CD14-positive monocyte (primary cell): Measurements from ENCODE around the gene ESRRA. TPM values are rescaled to one million over a fixed set of nuclear protein-coding genes. Genes with fewer than 3 reads are reported as not detected.
A peak's percentile ranks its signal among the peaks of the same experiment; 100 is the strongest.

Experiments used
- DNase-seq, 3 donors: peaks; one replicate each; pipeline ENCODE4 v3.0.0-alpha.2; 2011 to 2022
- H2AFZ ChIP-seq: 2 replicates; pipeline ENCODE4 v1.6.0; 2012; ENCODE audit warnings: mild to moderate bottlenecking, low read depth, low read length, inconsistent platforms; ENCODE audit not compliant: insufficient read depth, poor library complexity, severe bottlenecking
- H3K27ac ChIP-seq, 2 donors: 1 replicate in 1 of 2; 2 replicates in 1 of 2; pipeline ENCODE4 v1.5.1; 2012 to 2013; ENCODE audit warnings: low read length in 2 of 2, control low read depth in 1 of 2, inconsistent platforms in 1 of 2, low read depth in 1 of 2, mild to moderate bottlenecking in 1 of 2
- H3K27me3 ChIP-seq, 2 donors: one replicate each; pipeline versions ENCODE4 v1.6.0 to v1.6.1; 2011 to 2013; ENCODE audit warnings: low read length in 2 of 2; ENCODE audit not compliant: control insufficient read depth in 2 of 2, insufficient read depth in 2 of 2
- H3K36me3 ChIP-seq, 2 donors: replicated peaks in 1 of 2; 1 replicate in 1 of 2; 2 replicates in 1 of 2; pipeline versions ENCODE4 v1.5.1 to v1.6.1; 2012 to 2013; ENCODE audit warnings: low read length in 2 of 2, control low read depth in 1 of 2, inconsistent platforms in 1 of 2, mild to moderate bottlenecking in 1 of 2; ENCODE audit not compliant: insufficient read depth in 2 of 2, control insufficient read depth in 1 of 2
- H3K4me1 ChIP-seq, 2 donors: 1 replicate in 1 of 2; 2 replicates in 1 of 2; pipeline versions ENCODE4 v1.5.1 to v1.6.1; 2012 to 2013; ENCODE audit warnings: low read length in 2 of 2, control low read depth in 1 of 2, inconsistent platforms in 1 of 2, mild to moderate bottlenecking in 1 of 2, moderate library complexity in 1 of 2; ENCODE audit not compliant: insufficient read depth in 2 of 2, control insufficient read depth in 1 of 2
- H3K4me2 ChIP-seq: replicated peaks from 2 replicates; pipeline ENCODE3; 2012; ENCODE audit warnings: low read length, moderate library complexity, mild to moderate bottlenecking; ENCODE audit not compliant: poor library complexity, severe bottlenecking; ENCODE audit errors: extremely low read depth
- H3K4me3 ChIP-seq, 3 experiments: fragments of 200-600 bp in 1 of 3; sonication (generic) in 1 of 3; replicated peaks in 1 of 3; 1 replicate in 2 of 3; 2 replicates in 1 of 3; pipeline ENCODE4 v1.5.1; 2011 to 2013; ENCODE audit warnings: low read length in 3 of 3, mild to moderate bottlenecking in 3 of 3, control low read depth in 2 of 3, low read depth in 2 of 3, inconsistent platforms in 1 of 3, moderate library complexity in 1 of 3
- H3K79me2 ChIP-seq: 2 replicates; pipeline ENCODE4 v1.6.0; 2012; ENCODE audit warnings: mild to moderate bottlenecking, control low read depth, inconsistent platforms, low read length, moderate library complexity; ENCODE audit not compliant: insufficient read depth
- H3K9ac ChIP-seq: 2 replicates; pipeline ENCODE4 v1.6.0; 2017; ENCODE audit warnings: low read length, mild to moderate bottlenecking; ENCODE audit not compliant: insufficient read depth, poor library complexity, severe bottlenecking
- H3K9me3 ChIP-seq, 2 donors: replicated peaks in 1 of 2; 1 replicate in 1 of 2; 2 replicates in 1 of 2; pipeline versions ENCODE4 v1.5.1 to v1.6.1; 2012 to 2013; ENCODE audit warnings: low read length in 2 of 2, control low read depth in 1 of 2; ENCODE audit not compliant: control insufficient read depth in 1 of 2, insufficient read depth in 1 of 2
- H4K20me1 ChIP-seq: 2 replicates; pipeline ENCODE4 v1.6.0; 2012; ENCODE audit warnings: mild to moderate bottlenecking, low read length, control low read depth, moderate library complexity; ENCODE audit not compliant: insufficient read depth
- H3K27ac Mint-ChIP-seq, 7 donors: one replicate each; pipeline ENCODE4 v1.8.0; 2020; ENCODE audit warnings: mild to moderate bottlenecking in 7 of 7, mixed read lengths in 7 of 7, moderate library complexity in 6 of 7, inconsistent platforms in 2 of 7
- H3K27me3 Mint-ChIP-seq, 3 donors: one replicate each; pipeline ENCODE4 v1.8.0; 2021 to 2022; ENCODE audit warnings: low read depth in 3 of 3, mild to moderate bottlenecking in 3 of 3, mixed read lengths in 3 of 3, moderate library complexity in 3 of 3, inconsistent platforms in 1 of 3
- H3K36me3 Mint-ChIP-seq, 2 donors: one replicate each; pipeline ENCODE4 v1.8.0; 2020; ENCODE audit warnings: mixed read lengths in 2 of 2, inconsistent platforms in 1 of 2, mild to moderate bottlenecking in 1 of 2
- H3K4me1 Mint-ChIP-seq: one replicate; pipeline ENCODE4 v1.8.0; 2020; ENCODE audit warnings: mild to moderate bottlenecking, mixed read lengths
- H3K4me3 Mint-ChIP-seq, 2 donors: one replicate each; pipeline ENCODE4 v1.8.0; 2020; ENCODE audit warnings: mild to moderate bottlenecking in 2 of 2, mixed read lengths in 2 of 2, moderate library complexity in 1 of 2
- H3K9me3 Mint-ChIP-seq, 7 donors: one replicate each; pipeline ENCODE4 v1.8.0; 2020 to 2022; ENCODE audit warnings: mixed read lengths in 7 of 7, mild to moderate bottlenecking in 6 of 7, moderate library complexity in 6 of 7, inconsistent platforms in 2 of 7
- WGBS: methylation state at CpG from one replicate; pipeline ENCODE4 v1.1.5; 2013; ENCODE audit warnings: missing lambda C conversion rate; ENCODE audit not compliant: insufficient coverage; 5-methylcytosine and 5-hydroxymethylcytosine counted together
- intact Hi-C, 2 donors: fragments of 100-400 bp; cut with micrococcal nuclease; formaldehyde crosslinking; loops; one replicate each; pipeline versions ENCODE4 v1.15.0 to v1.15.1; 2023
- polyA plus RNA-seq, 3 donors: library from polyadenylated mRNA; depleted of rRNA in 1 of 3; unstranded in 2 of 3; stranded (reverse) in 1 of 3; fragments of 300-500 nt in 2 of 3; fragments of >200 nt in 1 of 3; fragmentation: Illumina TruSeq in 2 of 3; gene quantifications; 1 replicate in 2 of 3; 2 replicates in 1 of 3; pipeline ENCODE4 v1.2.3, GENCODE V29; 2012 to 2021
- TF ChIP-seq, protein P1 (sequence below): fragments of 200-600 bp; IDR thresholded peaks from one replicate; pipeline ENCODE4 v1.8.0; 2022; ENCODE audit warnings: antibody characterized with exemption, mild to moderate bottlenecking

ESRRA gene
- polyA plus RNA-seq, 3 donors = 15.3 to 45.7 (median 18.3) TPM

GRCh38 chr11:64304316-64305072 is 830 bp upstream of the ESRRA start:
- H3K4me3 Mint-ChIP-seq = peak overlapping the region; percentile 79 to 89
- peak overlapping the region; percentile 28 to 91 (median 70) for H3K4me3 ChIP-seq
- peaks cover 46 to 54% of the 10 kb centered on the region in 2 donors for H3K4me1 ChIP-seq

More at GRCh38 chr11:64304316-64305072, 830 bp upstream of the ESRRA start:
- H3K9me3 ChIP-seq = peaks cover 0 to 3% of the 10 kb centered on the region in 2 donors
- intact Hi-C loops = loop anchor here (1.0 to 5.0 kb wide), 8 partner anchors 13 to 98 kb away; partner anchors contain the start of genes FERMT3 (in 2 of the 2), FKBP2 (in 2 of the 2), CCDC88B (in 1 of the 2) and TRMT112 (in 1 of the 2)
- Mint-ChIP-seq H3K27ac (peak overlapping the region; percentile 96 to 99 (median 99)), H3K4me1 (peaks cover 52% of the 10 kb centered on the region), H3K27me3 (peaks cover 19 to 29% (median 27%) of the 10 kb centered on the region in 3 donors), H3K9me3 (peaks cover 0 to 8% (median 4%) of the 10 kb centered on the region in 7 donors), H3K36me3 (peaks cover 12 to 16% of the 10 kb centered on the region in 2 donors)
- peak overlapping the region; percentile 12 for H2AFZ ChIP-seq
- under 1% methylated on average over 41 of the region's 46 CpGs for WGBS
- peaks cover 33% of the 10 kb centered on the region for H3K79me2 ChIP-seq
- H3K27me3 ChIP-seq = peaks cover 11 to 15% of the 10 kb centered on the region in 2 donors
- TF ChIP-seq, protein P1, sequence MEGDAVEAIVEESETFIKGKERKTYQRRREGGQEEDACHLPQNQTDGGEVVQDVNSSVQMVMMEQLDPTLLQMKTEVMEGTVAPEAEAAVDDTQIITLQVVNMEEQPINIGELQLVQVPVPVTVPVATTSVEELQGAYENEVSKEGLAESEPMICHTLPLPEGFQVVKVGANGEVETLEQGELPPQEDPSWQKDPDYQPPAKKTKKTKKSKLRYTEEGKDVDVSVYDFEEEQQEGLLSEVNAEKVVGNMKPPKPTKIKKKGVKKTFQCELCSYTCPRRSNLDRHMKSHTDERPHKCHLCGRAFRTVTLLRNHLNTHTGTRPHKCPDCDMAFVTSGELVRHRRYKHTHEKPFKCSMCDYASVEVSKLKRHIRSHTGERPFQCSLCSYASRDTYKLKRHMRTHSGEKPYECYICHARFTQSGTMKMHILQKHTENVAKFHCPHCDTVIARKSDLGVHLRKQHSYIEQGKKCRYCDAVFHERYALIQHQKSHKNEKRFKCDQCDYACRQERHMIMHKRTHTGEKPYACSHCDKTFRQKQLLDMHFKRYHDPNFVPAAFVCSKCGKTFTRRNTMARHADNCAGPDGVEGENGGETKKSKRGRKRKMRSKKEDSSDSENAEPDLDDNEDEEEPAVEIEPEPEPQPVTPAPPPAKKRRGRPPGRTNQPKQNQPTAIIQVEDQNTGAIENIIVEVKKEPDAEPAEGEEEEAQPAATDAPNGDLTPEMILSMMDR = peak; percentile 95
- peaks cover 30% of the 10 kb centered on the region for H4K20me1 ChIP-seq
- DNase-seq = peak; percentile 90 to 93 (median 91)
- H3K36me3 ChIP-seq = peaks cover 9 to 16% of the 10 kb centered on the region in 2 donors
- H3K27ac ChIP-seq = peak overlapping the region; percentile 96 to 97
- peak overlapping the region; percentile 83 for H3K9ac ChIP-seq
- H3K4me2 ChIP-seq = peak overlapping the region; percentile 75
